Islet of Langerhans (tissue), 1 donor: ENCODE data around the gene UCP3.

Experiments
- FAIRE-seq: peaks from one replicate; lab custom pipeline; 2011; peaks lifted over from hg19 to GRCh38; lab: Jason Lieb, UNC

UCP3 gene

GRCh38 chr11:74018331-74019005, 9.6 kb upstream of the UCP3 start:
- FAIRE-seq = no peak

- FAIRE-seq = no peak
Observed at GRCh38 chr11:74017631-74018030, 8.7 kb upstream of the UCP3 start.

GRCh38 chr11:74015919-74016684, 7.2 kb upstream of the UCP3 start:
- FAIRE-seq = no peak

- FAIRE-seq = no peak
Observed at GRCh38 chr11:74014880-74015279, 6.0 kb upstream of the UCP3 start.

GRCh38 chr11:74013141-74013540, 4.3 kb upstream of the UCP3 start:
- no peak for FAIRE-seq

- FAIRE-seq = no peak
Observed at GRCh38 chr11:74012074-74012809, 3.4 kb upstream of the UCP3 start.

DNA sequence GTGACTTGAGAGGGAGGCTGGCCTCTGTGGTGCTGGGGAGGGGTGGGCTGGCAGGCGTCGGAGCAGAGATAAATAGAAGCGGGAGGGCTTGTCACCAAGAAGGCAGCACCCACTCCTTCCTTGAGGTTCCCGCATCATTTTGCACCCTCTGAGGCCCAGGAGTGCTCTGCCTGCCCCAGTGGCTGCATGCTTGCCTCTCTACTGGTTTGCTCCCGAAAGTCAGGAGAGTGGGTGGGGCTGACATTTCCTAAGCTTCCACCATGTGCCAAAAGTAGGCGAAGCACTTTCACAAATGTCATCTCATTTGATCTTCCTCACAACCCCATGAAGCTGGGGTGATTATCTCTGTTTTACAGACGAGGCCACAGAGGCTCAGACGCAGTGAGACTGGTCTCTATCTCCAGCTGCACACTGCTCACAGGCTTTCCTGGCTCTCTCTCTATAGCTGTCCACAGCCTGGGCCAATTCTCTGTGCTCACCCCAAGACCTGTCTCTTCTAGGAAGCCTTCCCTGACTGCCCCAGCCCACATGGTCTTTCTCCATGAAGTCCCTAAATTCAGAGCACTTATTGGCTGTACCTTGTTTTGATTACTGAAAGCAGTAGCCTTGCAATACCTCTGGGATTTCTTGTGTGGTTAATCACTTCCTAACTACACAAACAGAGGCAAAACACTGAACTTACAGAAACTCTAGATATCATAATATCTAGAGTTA, 2.6 kb upstream of the UCP3 start:
- no peak for FAIRE-seq

DNA sequence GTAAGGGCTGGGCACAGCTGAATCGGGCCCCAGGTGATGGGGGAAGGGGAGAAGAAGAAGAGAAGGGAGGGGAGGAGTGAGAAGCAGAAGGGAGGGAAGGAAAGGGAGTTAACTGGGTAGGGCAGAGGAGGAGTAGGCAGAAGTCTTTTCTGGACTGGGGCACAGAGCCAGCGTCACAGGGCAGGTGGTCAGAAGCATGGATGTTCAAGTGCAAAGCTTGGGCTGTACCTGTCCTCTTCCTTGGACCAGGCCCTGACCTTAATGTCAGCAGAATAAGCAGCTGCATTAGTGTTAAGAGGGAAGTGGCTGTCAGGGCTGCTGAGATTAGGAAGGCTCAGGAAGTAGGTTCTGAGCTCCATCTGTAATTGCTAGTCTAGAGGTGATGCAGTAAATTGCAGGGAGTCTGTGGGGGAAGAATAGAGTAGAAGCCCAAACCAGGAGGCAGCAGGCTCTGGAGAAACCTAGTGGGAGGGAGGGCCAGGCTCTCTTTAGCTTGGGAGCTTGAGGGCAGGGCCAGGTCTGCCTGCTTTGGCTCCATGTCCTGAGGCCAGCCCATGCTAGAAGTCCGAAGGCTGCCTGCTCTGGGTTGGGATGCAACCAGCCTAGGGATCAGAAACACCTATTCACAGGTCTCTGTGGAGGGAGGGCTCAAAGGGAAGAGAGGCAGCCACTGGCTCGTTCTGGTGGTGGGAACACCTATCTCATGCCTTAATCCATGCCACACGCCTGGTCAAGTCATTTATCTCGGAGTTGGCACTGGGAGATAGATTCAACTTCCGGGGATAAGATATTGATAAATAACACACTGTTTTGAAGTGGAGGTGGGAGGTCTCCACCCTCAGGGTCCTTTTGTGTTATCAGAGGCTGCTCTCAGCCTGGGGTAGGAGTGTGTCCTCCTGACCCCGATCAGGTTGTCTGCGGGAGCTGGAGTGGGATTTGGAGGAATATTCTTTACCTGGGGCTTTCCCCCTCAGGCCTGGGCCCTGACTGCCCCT, 1.7 kb upstream of the UCP3 start:
- FAIRE-seq = no peak

GRCh38 chr11:74009675-74010305, 905 bp upstream of the UCP3 start:
- no peak for FAIRE-seq

- FAIRE-seq = no peak
Observed at GRCh38 chr11:74009230-74009547, 304 bp upstream of the UCP3 start.

GRCh38 chr11:74007691-74008372, 1.1 kb downstream of the UCP3 start:
- no peak for FAIRE-seq

DNA sequence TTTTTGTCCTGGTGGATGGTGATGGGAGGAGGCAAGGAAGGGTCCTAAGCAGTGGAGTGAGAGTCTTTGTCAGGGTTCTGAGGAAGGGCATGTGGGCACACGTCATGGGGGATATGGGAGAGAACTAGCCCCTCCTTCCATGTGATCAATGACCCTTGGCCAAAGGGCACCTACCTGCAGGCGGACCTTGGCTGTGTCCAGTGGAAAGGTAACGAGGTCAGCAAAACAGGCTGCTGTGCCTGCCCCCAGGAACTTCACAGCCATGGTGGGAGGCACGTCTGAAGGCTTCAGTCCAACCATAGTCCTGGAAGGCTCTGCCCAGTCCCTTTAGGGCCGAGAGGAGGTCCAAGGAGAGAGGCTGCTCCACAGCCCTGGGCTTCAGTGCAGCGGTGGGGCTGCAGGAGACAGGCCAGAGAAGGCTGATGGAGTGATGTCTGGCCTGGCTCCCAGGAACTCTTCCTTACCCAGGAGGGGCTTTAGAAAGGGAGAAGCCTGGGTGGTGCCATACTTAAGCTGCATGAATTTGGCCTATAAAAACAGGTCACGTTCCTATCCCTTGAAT, 2.1 kb downstream of the UCP3 start:
- no peak for FAIRE-seq

DNA sequence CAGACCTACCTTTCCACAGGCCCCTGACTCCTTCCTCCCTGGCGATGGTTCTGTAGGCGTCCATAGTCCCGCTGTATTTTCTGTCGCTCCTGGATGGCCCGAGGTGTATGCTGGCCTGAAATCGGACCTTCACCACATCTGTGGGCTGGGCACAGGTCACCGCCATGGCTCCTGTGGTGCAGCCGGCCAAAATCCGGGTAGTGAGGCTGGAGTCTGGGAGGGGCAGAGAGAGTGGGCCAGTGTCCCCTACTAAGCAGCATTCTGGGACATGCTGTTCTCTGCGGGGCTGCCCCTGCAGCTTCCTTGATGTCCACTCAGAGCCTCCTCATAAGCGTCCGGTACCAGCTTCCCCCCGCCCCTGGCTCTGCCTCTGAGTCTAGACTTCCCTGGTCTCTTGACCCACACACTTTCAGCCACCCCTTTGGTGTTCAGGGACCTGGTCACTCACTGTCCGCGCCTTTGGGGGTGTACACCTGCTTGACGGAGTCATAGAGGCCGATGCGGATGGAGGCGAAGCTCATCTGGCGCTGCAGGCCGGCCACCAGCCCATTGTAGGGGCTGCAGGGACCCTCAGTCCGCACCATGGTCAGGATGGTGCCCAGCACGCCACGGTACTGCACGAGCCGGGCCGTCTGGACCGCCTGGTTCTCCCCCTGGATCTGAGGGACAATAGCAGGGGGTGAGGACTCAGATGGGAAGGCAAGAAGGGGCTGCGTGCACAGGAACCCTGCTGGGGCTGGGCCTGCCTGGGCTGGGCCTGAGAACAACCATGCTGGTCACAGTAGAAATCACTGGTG, 3.0 kb downstream of the UCP3 start:
- no peak for FAIRE-seq

DNA sequence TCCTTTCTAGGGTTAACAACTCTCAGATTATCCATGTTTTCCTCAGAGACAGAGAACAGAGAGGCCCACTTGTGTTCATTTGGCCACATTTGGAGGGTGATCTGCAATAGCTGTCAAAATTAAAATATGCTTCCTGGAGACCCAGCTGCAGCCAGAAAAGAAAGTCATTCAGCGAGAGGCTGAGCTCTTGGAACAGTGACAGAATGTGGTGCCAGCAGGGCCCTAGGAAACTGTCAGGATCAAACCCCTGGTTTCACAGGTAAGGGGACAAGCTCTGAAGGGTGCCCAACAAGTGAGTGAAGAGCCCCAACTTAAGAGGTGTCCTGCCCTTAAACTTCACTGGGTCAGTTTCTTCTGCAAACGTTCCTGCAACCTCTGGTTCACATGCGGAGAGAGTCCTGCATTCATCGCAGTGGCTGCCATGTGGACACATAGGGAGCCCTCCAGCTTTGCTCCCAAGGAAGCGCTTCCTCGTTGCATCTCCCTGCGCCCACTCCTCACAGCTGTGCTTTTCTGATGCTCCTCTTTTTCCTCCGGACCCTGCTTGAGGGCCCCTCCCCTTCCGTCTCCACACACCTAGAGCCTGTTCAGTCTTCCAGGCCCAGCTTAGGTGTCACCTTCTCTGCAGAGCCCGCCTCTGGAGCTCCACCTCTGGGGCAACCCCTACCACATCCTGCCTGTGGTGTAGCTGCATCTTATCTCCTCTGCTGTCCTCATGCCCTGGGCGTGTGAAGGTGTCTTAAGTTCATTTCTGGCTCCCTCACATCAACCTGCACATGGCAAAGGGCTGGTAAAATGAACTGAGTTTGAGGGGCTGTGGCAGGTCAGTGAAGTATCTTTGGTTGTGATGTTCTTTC, 3.9 kb downstream of the UCP3 start:
- FAIRE-seq = no peak

DNA sequence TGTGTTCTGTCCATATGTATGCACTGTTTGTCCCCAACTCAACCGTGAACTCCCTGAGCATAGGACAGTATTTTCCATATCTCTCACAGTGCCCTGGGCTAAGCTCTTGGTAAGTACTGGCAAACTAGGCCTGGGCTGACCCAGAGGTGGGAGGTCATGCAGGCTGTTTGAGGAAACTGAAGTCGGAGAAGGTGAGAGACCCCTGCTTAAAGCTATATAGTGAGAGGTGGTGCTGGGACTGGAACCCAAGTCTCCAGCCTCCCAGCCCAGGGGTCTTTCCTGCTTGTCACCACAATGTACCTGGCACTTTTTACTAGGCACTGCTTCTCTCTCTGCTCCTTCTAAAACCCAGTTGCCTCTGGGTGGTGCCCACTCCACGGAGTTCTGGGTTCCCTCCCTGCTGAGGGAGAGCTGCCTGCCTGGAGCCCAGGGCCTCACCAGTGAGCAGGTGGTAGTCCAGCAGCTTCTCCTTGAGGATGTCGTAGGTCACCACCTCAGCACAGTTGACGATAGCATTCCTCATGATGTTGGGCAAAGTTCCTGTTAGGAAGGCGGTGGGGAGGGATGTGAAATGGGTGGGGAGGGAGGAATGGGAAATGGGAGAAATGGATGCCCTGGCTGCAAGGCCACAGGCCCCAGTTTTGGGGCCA, 4.7 kb downstream of the UCP3 start:
- FAIRE-seq = no peak

DNA sequence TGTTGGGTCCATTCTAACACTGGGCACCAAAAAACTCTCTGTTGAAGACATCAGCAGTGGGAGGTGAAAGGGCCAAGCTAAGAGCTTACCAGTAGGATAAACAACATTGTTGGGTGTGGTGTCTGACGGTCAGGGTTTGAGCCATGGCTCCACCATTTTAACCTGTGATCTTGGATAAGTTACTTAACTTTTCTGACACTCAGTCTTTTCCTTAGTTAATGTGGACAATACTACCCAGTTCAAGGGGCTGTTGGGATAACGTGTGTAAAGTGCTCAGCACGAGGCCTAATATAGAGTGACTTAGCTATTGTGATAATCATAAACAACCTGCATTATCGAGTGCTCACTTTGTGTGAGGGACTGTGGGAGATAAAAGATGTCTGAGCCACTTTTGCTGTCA, 6.1 kb downstream of the UCP3 start:
- FAIRE-seq = no peak

GRCh38 chr11:74001822-74002286, 7.0 kb downstream of the UCP3 start:
- FAIRE-seq = no peak
